H9 (cell line): ENCODE measurements around the gene LATS2. TPM values are rescaled to one million over a fixed set of nuclear protein-coding genes. Genes with fewer than 3 reads are reported as not detected.

Experiments used
- DNase-seq: peaks from one replicate; pipeline ENCODE4 v3.0.0-alpha.2; 2017
- H2AFZ ChIP-seq: one replicate; pipeline ENCODE4 v1.6.1; 2013; ENCODE audit warnings: mild to moderate bottlenecking, low read length, control low read depth, moderate library complexity
- H2AK5ac ChIP-seq: 2 replicates; pipeline ENCODE4 v1.6.1; 2013; ENCODE audit warnings: low read length, control low read depth, mixed read lengths; ENCODE audit not compliant: insufficient read length
- H2BK120ac ChIP-seq: one replicate; pipeline ENCODE4 v1.6.1; 2013; ENCODE audit warnings: low read depth, mild to moderate bottlenecking, low read length, control low read depth, inconsistent platforms; ENCODE audit not compliant: poor library complexity, severe bottlenecking
- H2BK12ac ChIP-seq: 2 replicates; pipeline ENCODE4 v1.6.1; 2013; ENCODE audit warnings: low read length, control low read depth, mixed read lengths, low read depth; ENCODE audit not compliant: insufficient read length
- H2BK15ac ChIP-seq: 2 replicates; pipeline ENCODE4 v1.6.1; 2013; ENCODE audit warnings: low read depth, low read length, control low read depth
- H2BK20ac ChIP-seq: one replicate; pipeline ENCODE4 v1.6.1; 2013; ENCODE audit warnings: low read depth, mild to moderate bottlenecking, low read length, control low read depth, inconsistent platforms; ENCODE audit not compliant: poor library complexity, severe bottlenecking
- H2BK5ac ChIP-seq: 2 replicates; pipeline ENCODE4 v1.6.1; 2013; ENCODE audit warnings: low read length, control low read depth, mixed read lengths; ENCODE audit not compliant: insufficient read length
- H3K14ac ChIP-seq: 2 replicates; pipeline ENCODE4 v1.6.1; 2013; ENCODE audit warnings: low read length, control low read depth; ENCODE audit not compliant: insufficient read depth
- H3K18ac ChIP-seq: 2 replicates; pipeline ENCODE4 v1.6.1; 2013; ENCODE audit warnings: low read depth, mild to moderate bottlenecking, mixed read lengths, low read length, control low read depth; ENCODE audit not compliant: insufficient read length
- H3K23ac ChIP-seq: 2 replicates; pipeline ENCODE4 v1.6.1; 2013; ENCODE audit warnings: low read length, control low read depth, mixed read lengths, low read depth; ENCODE audit not compliant: insufficient read length
- H3K23me2 ChIP-seq: 2 replicates; pipeline ENCODE4 v1.6.1; 2013; ENCODE audit warnings: low read depth, mild to moderate bottlenecking, mixed read lengths, low read length, control low read depth; ENCODE audit not compliant: insufficient read length, poor library complexity, severe bottlenecking
- H3K27ac ChIP-seq: 2 replicates; pipeline ENCODE4 v1.5.1; 2013; ENCODE audit warnings: low read length, control low read depth, mixed read lengths, low read depth; ENCODE audit not compliant: insufficient read length
- H3K27me3 ChIP-seq: 2 replicates; pipeline ENCODE4 v1.6.1; 2013; ENCODE audit warnings: low read length, control low read depth, inconsistent platforms; ENCODE audit not compliant: insufficient read depth
- H3K4ac ChIP-seq: 2 replicates; pipeline ENCODE4 v1.6.1; 2013; ENCODE audit warnings: low read depth, mild to moderate bottlenecking, control low read depth, inconsistent platforms, low read length, moderate library complexity
- H3K4me1 ChIP-seq: 2 replicates; pipeline ENCODE4 v1.6.1; 2013; ENCODE audit warnings: low read length, control low read depth, inconsistent platforms; ENCODE audit not compliant: insufficient read depth
- H3K4me2 ChIP-seq: 2 replicates; pipeline ENCODE4 v1.6.1; 2013; ENCODE audit warnings: low read length, control low read depth, mixed read lengths; ENCODE audit not compliant: insufficient read length, insufficient read depth
- H3K56ac ChIP-seq: 2 replicates; pipeline ENCODE4 v1.6.1; 2013; ENCODE audit warnings: low read depth, mild to moderate bottlenecking, mixed read lengths, low read length, control low read depth; ENCODE audit not compliant: insufficient read length
- H3K79me1 ChIP-seq: 2 replicates; pipeline ENCODE4 v1.6.1; 2013; ENCODE audit warnings: low read depth, mild to moderate bottlenecking, moderate library complexity, low read length, control low read depth, inconsistent platforms; ENCODE audit not compliant: insufficient read depth, poor library complexity, severe bottlenecking
- H3K79me2 ChIP-seq: 2 replicates; pipeline ENCODE4 v1.6.1; 2013; ENCODE audit warnings: low read length, control low read depth, inconsistent platforms; ENCODE audit not compliant: insufficient read depth
- H3K9ac ChIP-seq: 2 replicates; pipeline ENCODE4 v1.6.1; 2013; ENCODE audit warnings: low read length, control low read depth, mixed read lengths; ENCODE audit not compliant: insufficient read length; ENCODE audit errors: extremely low read depth
- H3K9me3 ChIP-seq: one replicate; pipeline ENCODE4 v1.6.1; 2013; ENCODE audit warnings: low read depth, low read length, inconsistent platforms; ENCODE audit not compliant: control insufficient read depth
- H3T11ph ChIP-seq: one replicate; pipeline ENCODE4 v1.6.1; 2013; ENCODE audit warnings: mild to moderate bottlenecking, low read length, control low read depth, inconsistent platforms
- H4K20me1 ChIP-seq: one replicate; pipeline ENCODE4 v1.6.1; 2013; ENCODE audit not compliant: control insufficient read depth, insufficient read length, insufficient read depth
- H4K5ac ChIP-seq: 2 replicates; pipeline ENCODE4 v1.6.1; 2013; ENCODE audit warnings: low read depth, mild to moderate bottlenecking, mixed read lengths, low read length, control low read depth; ENCODE audit not compliant: insufficient read length
- H4K8ac ChIP-seq: replicated peaks from 2 replicates; pipeline ENCODE4 v1.6.1; 2013; ENCODE audit warnings: low read length, control low read depth, mixed read lengths, low read depth; ENCODE audit not compliant: insufficient read length
- H4K91ac ChIP-seq: 2 replicates; pipeline ENCODE4 v1.6.1; 2013; ENCODE audit warnings: low read depth, mild to moderate bottlenecking, moderate library complexity, mixed read lengths, low read length, control low read depth; ENCODE audit not compliant: insufficient read length
- H3K27ac Mint-ChIP-seq, 3 experiments: 2 replicates in 2 of 3; 3 replicates in 1 of 3; pipeline ENCODE4 v1.8.0; 2020 to 2021; ENCODE audit warnings: mixed read lengths in 3 of 3, mild to moderate bottlenecking in 1 of 3, moderate library complexity in 1 of 3
- H3K27me3 Mint-ChIP-seq: 2 replicates; pipeline ENCODE4 v1.8.0; 2021; ENCODE audit warnings: low read depth, mild to moderate bottlenecking, moderate library complexity, mixed read lengths
- H3K36me3 Mint-ChIP-seq, 3 experiments: 2 replicates in 2 of 3; 3 replicates in 1 of 3; pipeline ENCODE4 v1.8.0; 2020 to 2021; ENCODE audit warnings: low read depth in 3 of 3, mixed read lengths in 3 of 3; ENCODE audit not compliant: insufficient read depth in 1 of 3
- H3K4me1 Mint-ChIP-seq, 2 experiments: 2 replicates each; pipeline ENCODE4 v1.8.0; 2020; ENCODE audit warnings: mixed read lengths in 2 of 2
- H3K4me3 Mint-ChIP-seq, 2 experiments: 2 replicates in 1 of 2; 3 replicates in 1 of 2; pipeline ENCODE4 v1.8.0; 2020 to 2021; ENCODE audit warnings: mild to moderate bottlenecking in 2 of 2, mixed read lengths in 2 of 2, moderate library complexity in 1 of 2
- H3K9me3 Mint-ChIP-seq, 2 experiments: 2 replicates in 1 of 2; 3 replicates in 1 of 2; pipeline ENCODE4 v1.8.0; 2020; ENCODE audit warnings: mild to moderate bottlenecking in 2 of 2, mixed read lengths in 2 of 2, moderate library complexity in 1 of 2
- CTCF ChIP-seq: fragments of 200-600 bp; sonication (generic); conservative IDR thresholded peaks from 3 replicates; pipeline ENCODE4 v1.8.0; 2021; ENCODE audit warnings: antibody characterized with exemption, mild to moderate bottlenecking
- WGBS: extraction: QIAGEN DNeasy Blood & Tissue Kit; methylation state at CpG from one replicate; pipeline ENCODE4 v1.1.7; 2013; ENCODE audit warnings: missing lambda C conversion rate, low lambda C conversion rate, mixed read lengths; ENCODE audit not compliant: insufficient read length; ENCODE audit errors: extremely low coverage; 5-methylcytosine and 5-hydroxymethylcytosine counted together
- total RNA-seq: library from RNA; stranded (reverse); gene quantifications from 2 replicates; pipeline ENCODE4 v1.2.1, GENCODE V29; 2021

LATS2 gene
- total RNA-seq, 1 experiment from 2014 or later: 20.0 TPM

GRCh38 chr13:21020581-21020980 lies 40.8 kb downstream of the LATS2 start:
- peaks cover 6% of the 10 kb centered on the region for H3K79me1 ChIP-seq
- Mint-ChIP-seq H3K4me3 (no peak overlapping the region), H3K36me3 (peaks cover 0 to 3% (median 2%) of the 10 kb centered on the region in 3 experiments; a peak in 1 of 7 replicates), H3K27me3 (no peaks in the 10 kb centered on the region), H3K9me3 (no peaks in the 10 kb centered on the region), H3K27ac (peak overlapping the region in 1 of 3 experiments; percentile 42; a peak in 1 of 7 replicates), H3K4me1 (peaks cover 21 to 27% of the 10 kb centered on the region in 2 experiments)
- H2AFZ ChIP-seq: no peak overlapping the region
- H3K18ac ChIP-seq: no peak overlapping the region
- no peak overlapping the region for H4K91ac ChIP-seq
- H2BK5ac ChIP-seq: no peak overlapping the region
- no peak overlapping the region; the same call in 1 of the 2 replicates for H3K14ac ChIP-seq
- H3K4ac ChIP-seq: no peak overlapping the region
- H2BK120ac ChIP-seq: no peak overlapping the region
- no peak overlapping the region for H3K27ac ChIP-seq
- H2BK20ac ChIP-seq: no peak overlapping the region
- DNase-seq: peak; percentile 14
- H3K79me2 ChIP-seq: peaks cover 10% of the 10 kb centered on the region; the same call in 1 of the 2 replicates
- no peak overlapping the region for H4K8ac ChIP-seq
- no peak overlapping the region for H3K4me2 ChIP-seq
- no peak overlapping the region for H2BK12ac ChIP-seq
- no peak overlapping the region for H3K56ac ChIP-seq
- no peaks in the 10 kb centered on the region for H3K23me2 ChIP-seq
- H3T11ph ChIP-seq: no peak overlapping the region
- H3K23ac ChIP-seq: no peak overlapping the region
- H4K20me1 ChIP-seq: peaks cover 3% of the 10 kb centered on the region
- H3K9ac ChIP-seq: no peak overlapping the region
- WGBS: no CpG with 5 or more reads among the region's 4 CpGs
- H3K27me3 ChIP-seq: no peaks in the 10 kb centered on the region
- H2AK5ac ChIP-seq: no peak overlapping the region
- H2BK15ac ChIP-seq: no peak overlapping the region
- no peak for TF ChIP-seq CTCF
- H3K4me1 ChIP-seq: peaks cover 3% of the 10 kb centered on the region; the same call in 1 of the 2 replicates
- H4K5ac ChIP-seq: no peak overlapping the region
- no peaks in the 10 kb centered on the region for H3K9me3 ChIP-seq
